ENCODE measurements around the gene BMPR1A. TPM values are rescaled to one million over a fixed set of nuclear protein-coding genes. Genes with fewer than 3 reads are reported as not detected.

The BMPR1A gene
- total RNA-seq, 4 donors from 2014 or later: 21.1 to 33.3 (median 26.7) TPM

DNA sequence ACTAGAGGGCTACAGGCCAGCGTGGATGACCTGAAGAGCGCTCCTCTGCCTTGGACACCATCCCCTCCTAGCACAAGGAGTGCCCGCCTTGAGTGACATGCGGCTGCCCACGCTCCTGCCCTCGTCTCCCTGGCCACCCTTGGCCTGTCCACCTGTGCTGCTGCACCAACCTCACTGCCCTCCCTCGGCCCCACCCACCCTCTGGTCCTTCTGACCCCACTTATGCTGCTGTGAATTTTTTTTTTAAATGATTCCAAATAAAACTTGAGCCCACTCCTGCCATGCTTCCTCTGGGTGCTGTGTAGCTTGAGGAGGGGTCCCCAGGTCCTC lies 206.5 kb downstream of the BMPR1A start:
- Histone ChIP-seq H3K4me3 (no peak overlapping the region), H3K27ac (no peak overlapping the region), H3K36me3 (no peaks in the 10 kb centered on the region), H3K27me3 (no peaks in the 10 kb centered on the region), H3K9me3 (no peaks in the 10 kb centered on the region), H3K4me1 (peaks cover 83% of the 10 kb centered on the region)
- TF ChIP-seq, protein P1, sequence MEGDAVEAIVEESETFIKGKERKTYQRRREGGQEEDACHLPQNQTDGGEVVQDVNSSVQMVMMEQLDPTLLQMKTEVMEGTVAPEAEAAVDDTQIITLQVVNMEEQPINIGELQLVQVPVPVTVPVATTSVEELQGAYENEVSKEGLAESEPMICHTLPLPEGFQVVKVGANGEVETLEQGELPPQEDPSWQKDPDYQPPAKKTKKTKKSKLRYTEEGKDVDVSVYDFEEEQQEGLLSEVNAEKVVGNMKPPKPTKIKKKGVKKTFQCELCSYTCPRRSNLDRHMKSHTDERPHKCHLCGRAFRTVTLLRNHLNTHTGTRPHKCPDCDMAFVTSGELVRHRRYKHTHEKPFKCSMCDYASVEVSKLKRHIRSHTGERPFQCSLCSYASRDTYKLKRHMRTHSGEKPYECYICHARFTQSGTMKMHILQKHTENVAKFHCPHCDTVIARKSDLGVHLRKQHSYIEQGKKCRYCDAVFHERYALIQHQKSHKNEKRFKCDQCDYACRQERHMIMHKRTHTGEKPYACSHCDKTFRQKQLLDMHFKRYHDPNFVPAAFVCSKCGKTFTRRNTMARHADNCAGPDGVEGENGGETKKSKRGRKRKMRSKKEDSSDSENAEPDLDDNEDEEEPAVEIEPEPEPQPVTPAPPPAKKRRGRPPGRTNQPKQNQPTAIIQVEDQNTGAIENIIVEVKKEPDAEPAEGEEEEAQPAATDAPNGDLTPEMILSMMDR (IDR thresholded peaks at IDR 0.05): no peak
- TF ChIP-seq POLR2AphosphoS5 (IDR thresholded peaks at IDR 0.05) (no peak), POLR2A (IDR thresholded peaks at IDR 0.05) (no peak), EP300 (IDR thresholded peaks at IDR 0.05) (no peak)
- peak; percentile 54 to 61 for DNase-seq (ENCODE audit: low spot score in 2 of 2)
- 92% methylated on average over 5 of the region's 7 CpGs for WGBS

DNA sequence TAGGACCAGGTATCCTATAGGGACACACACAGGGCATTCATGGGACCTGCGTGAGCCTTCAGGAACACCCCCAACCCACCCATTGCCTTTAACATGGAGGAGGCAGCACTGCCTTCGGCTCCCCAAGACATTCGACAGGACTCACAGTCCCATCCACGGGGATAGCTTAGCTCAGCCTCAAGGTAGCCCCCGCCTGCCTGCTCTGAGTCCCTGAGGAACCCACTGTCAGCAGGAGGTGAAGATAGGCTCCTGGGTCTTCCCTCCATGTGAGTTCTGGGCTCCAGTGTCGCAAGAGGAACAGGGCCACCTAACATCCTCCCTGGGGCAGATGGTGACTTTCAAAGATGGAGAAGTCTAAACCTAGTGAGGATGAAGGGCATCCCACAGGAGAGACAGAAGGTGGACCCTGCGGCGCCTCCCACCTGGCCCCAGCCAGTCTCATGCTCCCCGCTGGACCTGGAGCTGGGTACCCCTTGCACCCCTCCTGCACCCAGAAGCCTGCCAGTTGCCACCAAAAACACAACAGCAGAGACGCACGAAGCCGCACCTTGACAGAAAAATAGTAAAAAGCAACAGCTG lies 207.0 kb downstream of the BMPR1A start:
- Histone ChIP-seq H3K9me3 (no peaks in the 10 kb centered on the region), H3K27ac (no peak overlapping the region), H3K4me1 (peaks cover 81% of the 10 kb centered on the region), H3K4me3 (no peak overlapping the region), H3K36me3 (no peaks in the 10 kb centered on the region), H3K27me3 (no peaks in the 10 kb centered on the region)
- TF ChIP-seq, protein P1 (IDR thresholded peaks at IDR 0.05): no peak
- no peak for TF ChIP-seq POLR2AphosphoS5 (IDR thresholded peaks at IDR 0.05)
- TF ChIP-seq POLR2A (IDR thresholded peaks at IDR 0.05): no peak
- TF ChIP-seq EP300 (IDR thresholded peaks at IDR 0.05): no peak
- WGBS: 88% methylated on average over 12 of the region's 12 CpGs
- DNase-seq (ENCODE audit: low spot score in 2 of 2): peak; percentile 50 to 74

DNA sequence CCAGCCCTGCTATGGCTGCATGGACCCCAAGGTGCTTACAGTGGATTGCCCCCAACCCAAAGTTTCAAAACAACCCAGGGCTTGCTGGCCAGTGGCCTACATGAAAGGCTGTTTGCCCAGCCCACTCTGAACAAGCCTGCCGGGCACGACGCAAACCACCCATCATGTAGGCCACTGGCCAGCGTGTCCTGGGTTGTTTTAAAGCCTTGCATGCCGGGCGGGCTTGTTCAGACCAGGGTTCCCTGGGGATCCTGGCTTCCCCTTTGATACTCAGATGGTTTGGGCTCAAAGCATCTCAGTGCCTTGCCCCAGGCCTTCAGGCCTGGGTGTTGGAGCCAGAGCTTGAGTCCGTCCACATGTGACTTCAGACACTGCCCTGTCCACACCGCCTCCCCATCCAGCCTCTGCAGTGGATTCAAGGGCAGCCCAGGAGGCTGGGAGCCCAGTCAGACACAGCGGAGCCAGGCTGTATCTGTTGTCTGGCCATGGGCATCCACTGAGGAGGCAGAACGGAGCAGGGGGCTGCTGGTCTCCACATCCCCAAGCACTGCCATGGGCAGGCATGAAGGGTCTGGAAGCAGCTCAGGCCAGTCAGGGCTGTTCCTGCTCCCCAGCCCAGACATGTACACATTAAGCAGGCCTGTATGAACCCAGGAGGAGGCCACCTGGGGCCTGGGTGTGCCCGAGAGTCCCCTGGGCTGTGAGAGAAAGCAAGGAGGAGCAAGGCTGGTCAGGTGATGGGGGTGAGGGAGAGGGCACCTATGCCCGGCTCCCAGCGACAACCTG lies 207.8 kb downstream of the BMPR1A start:
- H3K9me3 ChIP-seq: no peaks in the 10 kb centered on the region
- no peak overlapping the region for H3K4me3 ChIP-seq
- peaks cover 81% of the 10 kb centered on the region for H3K4me1 ChIP-seq
- no peaks in the 10 kb centered on the region for H3K36me3 ChIP-seq
- no peak overlapping the region for H3K27ac ChIP-seq
- TF ChIP-seq, protein P1 (IDR thresholded peaks at IDR 0.05): no peak
- TF ChIP-seq POLR2AphosphoS5 (IDR thresholded peaks at IDR 0.05): no peak
- TF ChIP-seq EP300 (IDR thresholded peaks at IDR 0.05): no peak
- no peak for TF ChIP-seq POLR2A (IDR thresholded peaks at IDR 0.05)
- DNase-seq (ENCODE audit: low spot score in 2 of 2): peak; percentile 61 to 78
- WGBS: 72% methylated on average over 6 of the region's 13 CpGs
- no peaks in the 10 kb centered on the region for H3K27me3 ChIP-seq

DNA sequence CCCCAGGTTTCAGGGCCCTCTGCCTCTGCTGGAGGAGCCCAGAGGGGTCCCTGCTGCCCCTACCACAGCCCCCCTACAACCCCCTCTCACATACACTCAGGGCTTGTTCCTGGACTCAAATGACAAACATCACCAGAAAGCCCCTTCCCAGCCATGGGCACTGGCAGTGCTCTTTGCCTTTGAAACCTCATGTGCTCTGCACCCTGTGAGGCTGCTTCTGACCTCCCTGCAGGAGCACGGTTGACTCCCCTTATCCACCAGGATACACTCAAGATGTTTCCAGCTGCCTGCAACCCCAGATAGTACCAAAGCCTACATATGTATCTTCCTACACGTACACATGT lies 208.4 kb downstream of the BMPR1A start:
- Histone ChIP-seq H3K27ac (no peak overlapping the region), H3K9me3 (no peaks in the 10 kb centered on the region), H3K27me3 (no peaks in the 10 kb centered on the region), H3K36me3 (no peaks in the 10 kb centered on the region), H3K4me3 (no peak overlapping the region), H3K4me1 (peaks cover 81% of the 10 kb centered on the region)
- DNase-seq (ENCODE audit: low spot score in 2 of 2): peak in 1 of 2 donors; percentile 52
- 60% methylated on average over 2 of the region's 2 CpGs for WGBS
- TF ChIP-seq, protein P1 (IDR thresholded peaks at IDR 0.05): no peak
- no peak for TF ChIP-seq POLR2A (IDR thresholded peaks at IDR 0.05)

DNA sequence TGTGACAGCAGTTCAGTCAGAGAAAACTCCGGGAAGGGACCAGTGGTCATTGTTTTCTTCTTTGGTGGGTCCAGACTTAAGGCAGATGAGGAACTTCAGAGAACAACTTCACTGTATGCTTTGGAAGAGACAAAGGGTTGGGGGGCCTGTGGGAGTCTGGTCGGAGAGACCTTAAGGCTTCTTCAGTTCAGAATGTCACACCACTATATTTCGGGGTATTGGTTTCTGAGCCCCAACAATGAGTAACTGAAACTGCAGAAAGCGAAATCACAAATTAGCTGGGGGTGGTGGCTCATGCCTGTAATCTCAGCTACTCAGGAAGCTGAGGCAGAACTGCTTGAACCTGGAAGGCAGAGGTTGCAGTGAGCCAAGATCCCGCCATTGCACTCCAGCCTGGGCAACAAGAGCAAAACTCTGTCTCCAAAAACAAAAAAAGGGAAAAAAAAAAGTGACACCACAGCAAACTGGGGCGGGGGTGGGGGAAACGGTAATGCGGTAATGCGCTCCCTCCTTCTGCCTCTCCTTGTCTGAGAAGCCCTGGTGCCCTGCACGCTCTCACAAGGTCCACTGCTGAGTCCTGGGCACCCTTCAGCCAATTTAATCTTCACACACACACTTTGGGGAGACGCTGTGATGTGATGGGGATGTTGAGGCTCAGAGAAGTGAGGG lies 209.7 kb downstream of the BMPR1A start:
- no peaks in the 10 kb centered on the region for H3K9me3 ChIP-seq
- TF ChIP-seq, protein P1 (IDR thresholded peaks at IDR 0.05): no peak
- TF ChIP-seq EP300 (IDR thresholded peaks at IDR 0.05) (no peak), POLR2AphosphoS5 (IDR thresholded peaks at IDR 0.05) (no peak), POLR2A (IDR thresholded peaks at IDR 0.05) (no peak)
- H3K4me3 ChIP-seq: peak overlapping the region; percentile 74
- H3K36me3 ChIP-seq: no peaks in the 10 kb centered on the region
- DNase-seq (ENCODE audit: low spot score in 2 of 2): peak in 1 of 2 donors; percentile 31
- H3K4me1 ChIP-seq: peaks cover 77% of the 10 kb centered on the region
- WGBS: 27% methylated on average over 11 of the region's 11 CpGs
- H3K27ac ChIP-seq: peak overlapping the region; percentile 99
- H3K27me3 ChIP-seq: no peaks in the 10 kb centered on the region

All from suprapubic skin (tissue), 4 donors.